HEK293T (cell line): ENCODE measurements around the gene SPACA6.
A peak's percentile ranks its signal among the peaks of the same experiment; 100 is the strongest.

Source experiments
- CTCF ChIA-PET: fragments of 350-600 bp; formaldehyde crosslinking; extraction: SDS; loops from one replicate; lab custom pipeline; 2021; ENCODE audit warnings: antibody characterized with exemption, inconsistent platforms; lab: Yijun Ruan, JAX
- POLR2A ChIA-PET: fragments of 350-600 bp; formaldehyde crosslinking; extraction: SDS; loops from one replicate; lab custom pipeline; 2020; ENCODE audit warnings: antibody characterized with exemption, inconsistent platforms; lab: Yijun Ruan, JAX
- DNase-seq: peaks from one replicate; pipeline ENCODE4 v3.0.0; 2012; ENCODE audit warnings: mixed read lengths; ENCODE audit errors: extremely low spot score
- ARNT ChIP-seq: fragments of 450-650 bp; IDR thresholded peaks from 2 replicates; pipeline ENCODE4 v1.6.1; 2017; ENCODE audit warnings: mild to moderate bottlenecking
- BHLHE40 ChIP-seq: fragments of 450-650 bp; IDR thresholded peaks from 2 replicates; pipeline ENCODE4 v1.6.1; 2016; ENCODE audit warnings: mild to moderate bottlenecking, moderate library complexity, borderline replicate concordance
- CTBP1 ChIP-seq: fragments of 450-650 bp; IDR thresholded peaks from 2 replicates; pipeline ENCODE4 v1.6.1; 2016; ENCODE audit warnings: borderline replicate concordance
- ELF4 ChIP-seq: fragments of 450-650 bp; IDR thresholded peaks from 2 replicates; pipeline ENCODE4 v1.6.1; 2017; ENCODE audit warnings: antibody characterized with exemption
- FOXA1 ChIP-seq: fragments of 450-650 bp; IDR thresholded peaks from 2 replicates; pipeline ENCODE4 v1.6.1; 2016; ENCODE audit warnings: mild to moderate bottlenecking
- FOXK2 ChIP-seq: fragments of 450-650 bp; IDR thresholded peaks from 2 replicates; pipeline ENCODE4 v1.6.1; 2016; ENCODE audit warnings: mild to moderate bottlenecking
- FOXM1 ChIP-seq: fragments of 450-650 bp; IDR thresholded peaks from 2 replicates; pipeline ENCODE4 v1.6.1; 2017; ENCODE audit warnings: mild to moderate bottlenecking, borderline replicate concordance
- HDGF ChIP-seq: fragments of 450-650 bp; IDR thresholded peaks from 2 replicates; pipeline ENCODE4 v1.6.1; 2017; ENCODE audit warnings: antibody characterized with exemption, borderline replicate concordance
- L3MBTL2 ChIP-seq: fragments of 450-650 bp; conservative IDR thresholded peaks from 2 replicates; pipeline ENCODE4 v1.6.1; 2016; ENCODE audit warnings: mild to moderate bottlenecking
- LEF1 ChIP-seq: fragments of 450-650 bp; IDR thresholded peaks from 2 replicates; pipeline ENCODE4 v1.6.1; 2017; ENCODE audit warnings: mild to moderate bottlenecking, borderline replicate concordance
- NFRKB ChIP-seq: fragments of 450-650 bp; IDR thresholded peaks from 2 replicates; pipeline ENCODE4 v1.6.1; 2016; ENCODE audit warnings: mild to moderate bottlenecking, moderate library complexity
- PKNOX1 ChIP-seq: fragments of 450-650 bp; IDR thresholded peaks from 2 replicates; pipeline ENCODE4 v1.6.1; 2016
- SP1 ChIP-seq: fragments of 450-650 bp; IDR thresholded peaks from 2 replicates; pipeline ENCODE4 v1.6.1; 2017
- SUZ12 ChIP-seq: fragments of 450-650 bp; IDR thresholded peaks from 2 replicates; pipeline ENCODE4 v1.6.1; 2016; ENCODE audit warnings: mild to moderate bottlenecking
- TARDBP ChIP-seq: fragments of 450-650 bp; IDR thresholded peaks from 2 replicates; pipeline ENCODE4 v1.6.1; 2016
- ZNF384 ChIP-seq: fragments of 450-650 bp; IDR thresholded peaks from 2 replicates; pipeline ENCODE4 v1.6.1; 2016

SPACA6 gene

GRCh38 chr19:51653162-51653561, 40.0 kb upstream of the SPACA6 start:
- TF ChIP-seq NFRKB = no peak
- no peak for DNase-seq
- POLR2A ChIA-PET = no interaction called here
- CTCF ChIA-PET = no interaction called here

GRCh38 chr19:51654783-51655182, 38.3 kb upstream of the SPACA6 start:
- no peak for DNase-seq
- ChIA-PET CTCF (interaction anchor here (0.9 kb wide), 1 partner anchor 184 kb away, joined by 3 read pairs; no protein-coding TSS in a partner anchor), POLR2A (no interaction called here)
- TF ChIP-seq FOXM1 = no peak
- TF ChIP-seq SP1 = no peak

GRCh38 chr19:51660975-51661600, 32.0 kb upstream of the SPACA6 start:
- DNase-seq = peak; percentile 64
- CTCF ChIA-PET = interaction anchor here (0.5 to 1.0 kb wide), 7 partner anchors 10 to 307 kb away, joined by 3 to 7 read pairs (median 3); no protein-coding TSS in a partner anchor
- TF ChIP-seq FOXM1 = no peak
- TF ChIP-seq FOXA1 = no peak
- no peak for TF ChIP-seq BHLHE40
- TF ChIP-seq HDGF = no peak
- TF ChIP-seq TARDBP = no peak
- TF ChIP-seq FOXK2 = no peak
- TF ChIP-seq ELF4 = no peak
- no peak for TF ChIP-seq CTBP1
- no peak for TF ChIP-seq ARNT
- no peak for TF ChIP-seq SUZ12
- TF ChIP-seq PKNOX1 = no peak
- TF ChIP-seq LEF1 = no peak
- TF ChIP-seq SP1 = no peak
- no peak for TF ChIP-seq L3MBTL2
- TF ChIP-seq ZNF384 = no peak
- TF ChIP-seq NFRKB = no peak
- POLR2A ChIA-PET = interaction anchor here (2.0 kb wide), 1 partner anchor 27 kb away, joined by 11 read pairs; no protein-coding TSS in a partner anchor

GRCh38 chr19:51663650-51664049, 29.5 kb upstream of the SPACA6 start:
- DNase-seq = no peak
- TF ChIP-seq FOXK2 = no peak
- TF ChIP-seq SUZ12 = no peak
- TF ChIP-seq NFRKB = no peak
- TF ChIP-seq TARDBP = no peak
- no peak for TF ChIP-seq ARNT
- TF ChIP-seq L3MBTL2 = no peak
- TF ChIP-seq SP1 = no peak
- no peak for TF ChIP-seq FOXM1
- no peak for TF ChIP-seq ELF4
- TF ChIP-seq PKNOX1 = no peak
- TF ChIP-seq ZNF384 = no peak
- no peak for TF ChIP-seq LEF1
- TF ChIP-seq CTBP1 = no peak
- no peak for TF ChIP-seq FOXA1
- ChIA-PET CTCF (interaction anchor here (0.6 kb wide), 1 partner anchor 975 kb away, joined by 3 read pairs; no protein-coding TSS in a partner anchor), POLR2A (no interaction called here)

- no peak for DNase-seq
- ChIA-PET POLR2A (no interaction called here), CTCF (interaction anchor here (0.6 kb wide), 1 partner anchor 975 kb away, joined by 3 read pairs; no protein-coding TSS in a partner anchor)
- no peak for TF ChIP-seq SUZ12
- no peak for TF ChIP-seq TARDBP
- no peak for TF ChIP-seq ELF4
- TF ChIP-seq SP1 = no peak
- no peak for TF ChIP-seq HDGF
- TF ChIP-seq CTBP1 = no peak
- no peak for TF ChIP-seq FOXK2
- no peak for TF ChIP-seq LEF1
- no peak for TF ChIP-seq FOXA1
- TF ChIP-seq FOXM1 = no peak
- no peak for TF ChIP-seq L3MBTL2
- TF ChIP-seq NFRKB = no peak
- no peak for TF ChIP-seq PKNOX1
- no peak for TF ChIP-seq BHLHE40
Measured at GRCh38 chr19:51664131-51664530, 29.0 kb upstream of the SPACA6 start.

- DNase-seq = no peak
- ChIA-PET CTCF (no interaction called here), POLR2A (no interaction called here)
- TF ChIP-seq PKNOX1 (no peak), SP1 (no peak), TARDBP (no peak), ZNF384 (no peak), HDGF (no peak), L3MBTL2 (no peak), LEF1 (no peak), FOXK2 (no peak), BHLHE40 (no peak), ELF4 (no peak)
Measured at GRCh38 chr19:51664997-51665396, 28.1 kb upstream of the SPACA6 start.
